Activated naive CD4-positive, alpha-beta T cell treated with anti-CD3 and anti-CD28 coated beads, Interleukin-2, amount 10 ng/mL, durations not matched to agents 7 days and 5 days (primary cell): ENCODE data around the gene RDM1.

Experiments
- CTCF ChIA-PET: fragments of 350-600 bp; sonication (Branson Sonifier 250); formaldehyde crosslinking; loops from one replicate; lab custom pipeline; 2021; ENCODE audit warnings: antibody characterized with exemption; lab: Charles Lee
- DNase-seq: peaks from one replicate; pipeline ENCODE4 v3.0.0-alpha.2; 2020
- H3K27ac Mint-ChIP-seq: one replicate; pipeline ENCODE4 v1.8.0; 2021; ENCODE audit warnings: mild to moderate bottlenecking, moderate library complexity, mixed read lengths
- H3K27me3 Mint-ChIP-seq: one replicate; pipeline ENCODE4 v1.8.0; 2021; ENCODE audit warnings: mild to moderate bottlenecking, mixed read lengths
- H3K36me3 Mint-ChIP-seq: one replicate; pipeline ENCODE4 v1.8.0; 2021; ENCODE audit warnings: mixed read lengths
- H3K4me1 Mint-ChIP-seq: one replicate; pipeline ENCODE4 v1.8.0; 2021; ENCODE audit warnings: mixed read lengths
- H3K4me3 Mint-ChIP-seq: one replicate; pipeline ENCODE4 v1.8.0; 2021; ENCODE audit warnings: mild to moderate bottlenecking, moderate library complexity, mixed read lengths
- H3K9me3 Mint-ChIP-seq: one replicate; pipeline ENCODE4 v1.8.0; 2021; ENCODE audit warnings: mixed read lengths

The RDM1 gene

DNA sequence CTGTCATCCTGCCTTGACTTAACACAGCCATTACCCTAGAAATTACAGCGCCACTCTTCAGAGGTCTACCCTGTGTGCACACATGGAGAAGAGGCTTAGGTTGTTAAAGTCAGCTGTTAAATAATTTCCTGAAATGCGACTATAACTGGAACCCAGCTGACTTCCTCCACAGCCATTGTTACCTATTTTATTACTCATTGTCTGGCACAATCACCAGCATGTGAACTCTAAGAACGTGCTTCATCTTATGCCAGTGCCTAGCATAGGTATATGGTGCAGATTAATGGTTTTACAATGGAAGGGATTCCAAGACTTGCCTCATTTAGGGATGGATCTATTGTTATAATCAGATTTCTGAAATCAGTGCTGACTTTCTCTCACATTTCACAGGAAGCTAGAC, 11.9 kb downstream of the RDM1 start:
- no peaks in the 10 kb centered on the region for H3K9me3 Mint-ChIP-seq
- no peaks in the 10 kb centered on the region for H3K27me3 Mint-ChIP-seq
- peaks cover 38% of the 10 kb centered on the region for H3K36me3 Mint-ChIP-seq
- H3K4me1 Mint-ChIP-seq = peaks cover 27% of the 10 kb centered on the region
- no peak overlapping the region for H3K27ac Mint-ChIP-seq
- CTCF ChIA-PET = interaction anchor here (0.8 to 1.0 kb wide), 2 partner anchors 27 to 57 kb away, joined by 3 read pairs; no protein-coding TSS in a partner anchor
- DNase-seq = no peak
- no peak overlapping the region for H3K4me3 Mint-ChIP-seq

DNA sequence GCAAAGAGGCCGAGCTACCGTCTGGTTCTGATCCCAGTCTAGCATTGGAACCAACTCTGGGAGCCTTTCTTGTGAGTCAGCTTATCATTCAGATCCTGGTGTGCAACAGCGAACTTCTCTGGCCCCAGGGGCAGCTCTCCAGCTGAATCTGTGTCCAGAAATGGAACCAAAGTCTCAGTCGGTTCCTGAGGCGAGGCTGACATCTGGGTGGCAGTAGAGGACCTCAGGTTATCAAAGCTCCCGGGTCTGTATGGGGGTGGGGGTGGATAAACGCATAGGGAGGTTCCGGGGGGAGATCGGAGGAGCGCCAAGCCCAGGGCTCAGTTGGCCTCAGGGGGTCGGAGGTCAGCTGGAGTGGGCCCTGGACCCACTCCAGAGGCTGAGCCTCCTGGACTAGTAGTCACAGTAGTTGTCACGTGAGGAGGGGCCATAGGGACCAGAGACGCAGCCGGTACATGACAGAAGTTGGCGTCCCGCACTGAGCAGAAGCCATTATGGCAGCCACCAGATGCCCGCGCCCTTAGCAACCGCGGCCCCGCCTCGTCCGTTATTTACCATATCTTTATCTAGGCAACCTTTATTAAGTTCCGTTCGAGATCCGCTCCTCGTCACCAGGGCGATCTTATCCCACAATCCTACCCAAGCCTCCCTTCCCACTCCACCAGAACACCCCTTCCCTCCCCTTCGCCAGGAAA, 12.9 kb downstream of the RDM1 start:
- CTCF ChIA-PET = no interaction called here
- no peaks in the 10 kb centered on the region for H3K27me3 Mint-ChIP-seq
- no peak overlapping the region for H3K27ac Mint-ChIP-seq
- H3K4me3 Mint-ChIP-seq = no peak overlapping the region
- peaks cover 26% of the 10 kb centered on the region for H3K4me1 Mint-ChIP-seq
- DNase-seq = no peak
- peaks cover 34% of the 10 kb centered on the region for H3K36me3 Mint-ChIP-seq
- H3K9me3 Mint-ChIP-seq = no peaks in the 10 kb centered on the region

DNA sequence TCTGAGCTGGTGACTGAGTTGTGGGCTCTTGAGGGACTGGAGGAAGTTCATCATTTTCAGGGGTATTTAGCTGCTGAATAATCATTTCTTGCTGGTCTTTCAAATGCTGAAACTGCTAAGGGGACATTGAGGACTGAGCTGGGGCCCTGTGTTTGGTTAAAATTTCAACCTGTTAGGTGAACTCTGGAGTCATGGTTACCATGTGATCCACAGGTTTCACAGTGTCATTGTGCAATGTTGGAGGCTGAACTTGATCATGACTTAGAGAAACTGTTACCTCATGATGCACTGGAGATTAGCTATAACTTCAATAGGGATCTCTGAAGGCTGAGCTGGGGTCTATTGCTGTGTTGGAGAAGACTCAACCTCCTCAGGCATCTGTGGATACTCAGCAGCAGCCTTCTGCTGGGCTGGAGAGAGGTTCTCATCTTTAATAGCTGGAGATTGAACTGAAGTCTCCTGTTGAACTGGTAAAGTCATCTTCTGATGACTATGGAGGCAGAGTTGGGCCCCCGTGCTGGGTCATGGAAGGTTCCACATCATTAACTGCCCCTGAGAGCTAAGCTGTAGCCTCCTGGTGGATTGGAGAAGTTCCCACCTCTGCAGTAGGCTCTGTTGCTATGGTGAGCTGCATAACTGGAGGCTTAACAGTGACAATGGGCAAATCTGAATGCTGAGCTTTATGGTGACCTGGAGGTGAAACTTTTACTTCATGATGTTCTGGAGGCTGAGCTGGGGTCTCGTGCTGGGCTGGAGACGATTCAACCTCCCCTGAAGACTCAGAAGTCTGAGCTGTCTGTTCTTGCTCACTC, 15.2 kb downstream of the RDM1 start:
- CTCF ChIA-PET = interaction anchor here (1.2 to 1.4 kb wide), 2 partner anchors 36 to 59 kb away, joined by 3 read pairs; partner anchors contain the start of gene CCL5
- Mint-ChIP-seq H3K4me1 (peaks cover 15% of the 10 kb centered on the region), H3K4me3 (no peak overlapping the region), H3K36me3 (peaks cover 24% of the 10 kb centered on the region), H3K9me3 (no peaks in the 10 kb centered on the region), H3K27me3 (no peaks in the 10 kb centered on the region), H3K27ac (no peak overlapping the region)
- no peak for DNase-seq

DNA sequence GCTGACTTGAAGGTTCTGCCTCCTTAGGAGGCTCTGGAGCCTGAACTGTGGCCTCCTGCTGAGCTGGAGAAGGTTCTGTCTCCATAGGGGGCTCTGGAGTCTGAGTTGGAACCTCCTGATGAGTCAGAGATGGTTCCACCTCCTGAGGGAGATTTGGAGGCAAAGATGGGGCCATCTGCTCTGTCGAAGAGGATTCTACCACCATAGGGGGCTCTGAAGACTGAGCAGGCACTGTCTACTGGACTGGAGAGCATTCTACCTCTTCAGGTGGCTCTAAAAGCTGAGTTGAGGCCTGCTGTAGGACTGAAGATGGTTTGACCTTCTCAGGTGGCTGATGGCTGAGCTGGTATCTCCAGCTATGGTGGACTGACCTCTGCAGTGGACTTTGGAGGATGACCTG, 16.2 kb downstream of the RDM1 start:
- no peak for DNase-seq
- Mint-ChIP-seq H3K27ac (no peak overlapping the region), H3K4me1 (peaks cover 6% of the 10 kb centered on the region), H3K9me3 (no peaks in the 10 kb centered on the region), H3K27me3 (no peaks in the 10 kb centered on the region), H3K4me3 (no peak overlapping the region), H3K36me3 (peaks cover 14% of the 10 kb centered on the region)
- CTCF ChIA-PET = interaction anchor here (1.4 kb wide), 1 partner anchor 35 kb away, joined by 3 read pairs; the partner anchor contains the start of gene CCL5

DNA sequence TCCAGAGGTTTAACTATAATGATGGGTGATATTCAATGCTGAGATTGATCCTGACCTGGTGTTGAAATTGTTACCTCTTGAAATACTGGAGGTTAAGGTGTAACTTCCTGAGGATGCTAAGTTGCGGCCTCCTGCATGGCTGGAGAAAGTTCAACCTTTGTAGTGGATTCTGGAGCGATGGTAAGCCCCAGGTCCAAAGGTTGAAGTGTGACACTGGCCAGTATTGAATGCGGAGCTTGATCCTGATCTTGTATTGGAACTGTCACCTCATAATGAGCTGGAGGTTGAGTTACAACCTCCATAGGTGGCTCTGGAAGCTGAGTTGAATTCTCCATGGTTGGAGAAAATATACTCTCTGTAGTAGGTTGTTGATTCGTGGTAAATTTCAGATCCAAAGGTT, 17.0 kb downstream of the RDM1 start:
- CTCF ChIA-PET = interaction anchor here (1.4 kb wide), 1 partner anchor 34 kb away, joined by 3 read pairs; the partner anchor contains the start of gene CCL5
- H3K4me3 Mint-ChIP-seq = no peak overlapping the region
- no peak overlapping the region for H3K27ac Mint-ChIP-seq
- peaks cover 13% of the 10 kb centered on the region for H3K36me3 Mint-ChIP-seq
- no peaks in the 10 kb centered on the region for H3K9me3 Mint-ChIP-seq
- no peak for DNase-seq
- no peaks in the 10 kb centered on the region for H3K27me3 Mint-ChIP-seq
- peaks cover 4% of the 10 kb centered on the region for H3K4me1 Mint-ChIP-seq

DNA sequence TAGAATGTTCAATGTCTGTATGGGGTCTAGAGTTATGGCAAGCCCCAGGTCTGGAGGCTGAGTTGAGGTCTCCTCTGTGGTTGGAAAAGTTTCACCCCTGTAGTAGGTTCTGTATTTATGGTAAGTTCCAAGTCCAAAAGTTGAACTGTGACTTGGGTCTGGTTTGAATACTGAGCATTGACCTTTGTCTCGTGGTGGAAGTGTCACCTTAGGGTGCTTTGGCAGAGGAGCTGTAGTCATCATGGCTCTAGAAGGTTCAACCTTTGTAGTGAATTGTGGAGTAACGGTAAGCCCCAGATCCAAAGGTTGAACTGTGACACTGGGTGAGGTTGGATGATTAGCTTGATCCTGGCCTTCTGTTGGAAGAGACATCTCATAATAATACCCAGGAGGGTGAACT, 17.6 kb downstream of the RDM1 start:
- Mint-ChIP-seq H3K27me3 (no peaks in the 10 kb centered on the region), H3K9me3 (no peaks in the 10 kb centered on the region), H3K4me1 (no peaks in the 10 kb centered on the region), H3K27ac (no peak overlapping the region), H3K36me3 (peaks cover 6% of the 10 kb centered on the region), H3K4me3 (no peak overlapping the region)
- CTCF ChIA-PET = interaction anchor here (0.8 kb wide), 1 partner anchor 11 kb away, joined by 3 read pairs; no protein-coding TSS in a partner anchor
- no peak for DNase-seq

DNA sequence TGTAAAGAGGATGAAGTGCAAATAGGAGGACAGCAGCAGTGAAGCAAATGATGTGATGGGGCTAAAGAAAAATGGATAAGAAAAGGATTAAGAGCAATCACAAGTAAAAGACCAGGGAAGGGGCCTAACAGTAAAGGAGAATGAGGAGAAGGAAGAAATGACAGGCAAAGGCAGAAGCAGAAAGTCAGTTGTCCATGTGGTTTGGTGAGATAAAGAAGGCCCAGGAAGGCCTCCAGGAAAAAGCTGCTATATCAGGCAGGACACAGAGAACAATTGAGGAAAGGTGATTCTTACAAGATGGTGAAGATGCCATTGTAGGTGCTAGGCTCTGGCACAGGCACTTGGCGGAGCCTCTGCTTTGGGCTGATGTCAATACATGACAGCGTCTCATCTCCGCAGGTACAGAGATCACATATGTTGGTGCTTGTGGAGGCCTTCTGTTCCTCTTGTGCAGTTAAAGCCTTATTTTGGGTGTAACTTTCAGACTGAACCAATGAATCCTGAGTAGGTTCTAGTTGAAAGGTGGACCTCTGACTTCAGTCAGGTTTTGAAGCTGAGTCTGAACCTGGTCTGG, 18.1 kb downstream of the RDM1 start:
- CTCF ChIA-PET = interaction anchor here (0.8 to 1.1 kb wide), 2 partner anchors 9 to 12 kb away, joined by 3 read pairs; no protein-coding TSS in a partner anchor
- H3K4me3 Mint-ChIP-seq = no peak overlapping the region
- no peak overlapping the region for H3K27ac Mint-ChIP-seq
- no peaks in the 10 kb centered on the region for H3K27me3 Mint-ChIP-seq
- DNase-seq = no peak
- no peaks in the 10 kb centered on the region for H3K9me3 Mint-ChIP-seq
- peaks cover 5% of the 10 kb centered on the region for H3K36me3 Mint-ChIP-seq
- H3K4me1 Mint-ChIP-seq = no peaks in the 10 kb centered on the region

DNA sequence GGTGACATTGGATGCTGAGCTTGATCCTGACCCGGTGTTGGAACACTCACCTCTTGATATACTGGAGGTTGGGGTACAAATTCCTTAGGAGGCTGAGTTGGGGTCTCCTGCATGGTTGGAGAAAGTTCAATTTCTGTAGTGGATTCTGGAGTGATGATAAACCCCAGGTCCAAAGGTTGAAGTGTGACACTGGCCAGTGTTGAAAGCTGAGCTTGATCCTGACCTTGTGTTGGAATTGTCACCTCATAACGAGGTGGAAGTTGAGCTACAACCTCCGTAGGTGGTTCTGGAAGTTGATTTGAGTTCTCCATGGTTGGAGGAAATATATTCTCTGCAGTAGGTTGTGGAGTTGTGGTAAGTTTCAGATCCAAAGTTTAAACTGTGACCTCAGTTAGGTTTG, 21.2 kb downstream of the RDM1 start:
- Mint-ChIP-seq H3K36me3 (no peaks in the 10 kb centered on the region), H3K9me3 (no peaks in the 10 kb centered on the region), H3K4me1 (no peaks in the 10 kb centered on the region), H3K27me3 (no peaks in the 10 kb centered on the region), H3K27ac (no peak overlapping the region), H3K4me3 (no peak overlapping the region)
- CTCF ChIA-PET = interaction anchor here (0.6 to 1.2 kb wide), 3 partner anchors 30 to 1304 kb away, joined by 3 read pairs; partner anchors contain the start of gene CCL5
- DNase-seq = no peak

DNA sequence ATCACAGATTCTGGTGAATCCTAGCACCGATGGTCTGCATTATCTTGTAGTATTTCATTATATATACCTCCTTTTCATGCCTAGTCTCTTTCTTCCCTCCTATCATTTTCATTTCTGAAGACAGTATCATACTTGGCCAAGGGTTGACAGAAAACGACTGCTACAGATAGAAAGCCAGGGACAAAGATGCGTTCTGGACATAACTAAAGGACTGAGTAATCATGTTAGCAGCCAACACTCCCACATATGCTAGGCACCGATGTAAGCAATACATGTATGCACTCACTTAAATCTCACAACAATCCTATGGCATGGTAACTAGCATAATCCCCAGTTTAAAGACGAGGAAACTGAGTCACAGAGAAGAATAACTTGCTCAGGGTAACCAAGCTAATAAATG, 22.9 kb downstream of the RDM1 start:
- no peaks in the 10 kb centered on the region for H3K4me1 Mint-ChIP-seq
- H3K27me3 Mint-ChIP-seq = no peaks in the 10 kb centered on the region
- no peak overlapping the region for H3K27ac Mint-ChIP-seq
- no peaks in the 10 kb centered on the region for H3K36me3 Mint-ChIP-seq
- no peak overlapping the region for H3K4me3 Mint-ChIP-seq
- CTCF ChIA-PET = no interaction called here
- no peak for DNase-seq
- H3K9me3 Mint-ChIP-seq = no peaks in the 10 kb centered on the region

DNA sequence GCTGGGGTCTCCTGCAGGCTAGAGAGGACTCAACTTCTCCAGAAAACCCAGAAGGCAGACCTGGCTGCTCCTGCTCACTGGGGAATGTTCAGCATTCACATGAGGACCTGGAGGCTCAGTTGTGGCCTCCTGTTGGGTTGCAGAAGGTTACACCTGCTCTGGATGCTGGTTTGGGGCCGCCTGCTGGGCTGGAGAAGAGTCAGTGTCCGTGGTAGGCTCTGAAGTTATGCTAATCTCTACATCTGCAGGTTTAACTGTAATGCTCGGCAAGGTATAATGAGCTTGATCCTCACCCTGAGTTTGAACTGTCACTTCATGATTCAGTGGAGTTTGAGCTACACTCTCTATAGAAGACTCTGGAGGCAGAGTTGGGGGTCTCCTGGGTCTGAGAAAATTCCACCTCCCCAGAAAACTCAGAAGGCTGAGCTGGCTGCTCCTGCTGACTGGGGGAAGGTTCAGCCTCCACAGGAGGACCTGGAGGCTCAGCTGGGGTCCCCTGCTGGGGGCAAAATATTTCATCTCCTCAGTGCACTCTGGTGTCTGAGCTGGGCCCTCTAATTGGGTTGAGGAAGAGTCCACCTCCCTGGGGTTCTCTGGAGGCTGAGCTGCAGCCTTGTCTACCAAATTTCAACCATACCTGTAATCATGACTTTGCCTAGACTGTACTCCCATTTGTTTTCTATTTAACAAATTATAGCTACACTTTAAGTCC, 23.5 kb downstream of the RDM1 start:
- Mint-ChIP-seq H3K9me3 (no peaks in the 10 kb centered on the region), H3K4me3 (no peak overlapping the region), H3K27me3 (no peaks in the 10 kb centered on the region), H3K36me3 (no peaks in the 10 kb centered on the region), H3K4me1 (no peaks in the 10 kb centered on the region), H3K27ac (no peak overlapping the region)
- no peak for DNase-seq
- CTCF ChIA-PET = no interaction called here

DNA sequence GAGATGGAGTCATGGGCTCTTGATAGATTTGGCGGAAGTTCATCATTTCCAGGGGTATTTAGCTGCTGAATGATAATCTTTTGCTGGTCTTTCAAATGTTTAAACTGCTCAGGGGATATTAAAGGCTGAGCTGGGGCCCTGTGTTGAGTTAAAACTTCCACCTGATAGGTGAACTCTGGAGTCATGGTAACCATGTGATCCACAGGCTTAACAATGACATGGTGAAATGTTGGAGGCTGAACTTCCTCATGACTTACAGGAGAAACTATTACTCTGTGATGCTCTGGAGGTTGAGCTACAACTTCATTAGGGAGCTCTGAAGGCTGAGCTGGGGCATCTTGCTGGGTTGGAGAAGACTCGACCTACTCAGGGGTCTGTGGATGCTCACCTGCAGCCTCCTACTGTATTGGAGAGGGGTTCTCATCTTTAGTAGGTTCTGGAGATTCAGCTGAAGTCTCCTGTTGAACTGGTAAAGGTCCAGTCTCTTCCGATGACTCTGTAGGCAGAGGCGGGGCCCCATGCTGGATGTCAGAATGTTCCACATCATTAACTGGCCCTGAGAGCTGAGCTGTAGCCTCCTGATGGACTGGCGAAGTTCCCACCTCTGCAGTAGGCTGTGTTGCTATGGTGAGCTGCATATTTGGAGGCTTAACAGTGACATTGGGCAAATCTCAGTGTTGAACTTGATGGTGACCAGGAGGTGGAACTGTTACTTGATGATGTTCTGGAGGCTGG, 24.2 kb downstream of the RDM1 start:
- H3K27me3 Mint-ChIP-seq = no peaks in the 10 kb centered on the region
- H3K4me3 Mint-ChIP-seq = no peak overlapping the region
- H3K4me1 Mint-ChIP-seq = no peaks in the 10 kb centered on the region
- H3K36me3 Mint-ChIP-seq = no peaks in the 10 kb centered on the region
- CTCF ChIA-PET = no interaction called here
- no peak overlapping the region for H3K27ac Mint-ChIP-seq
- no peaks in the 10 kb centered on the region for H3K9me3 Mint-ChIP-seq
- DNase-seq = no peak

DNA sequence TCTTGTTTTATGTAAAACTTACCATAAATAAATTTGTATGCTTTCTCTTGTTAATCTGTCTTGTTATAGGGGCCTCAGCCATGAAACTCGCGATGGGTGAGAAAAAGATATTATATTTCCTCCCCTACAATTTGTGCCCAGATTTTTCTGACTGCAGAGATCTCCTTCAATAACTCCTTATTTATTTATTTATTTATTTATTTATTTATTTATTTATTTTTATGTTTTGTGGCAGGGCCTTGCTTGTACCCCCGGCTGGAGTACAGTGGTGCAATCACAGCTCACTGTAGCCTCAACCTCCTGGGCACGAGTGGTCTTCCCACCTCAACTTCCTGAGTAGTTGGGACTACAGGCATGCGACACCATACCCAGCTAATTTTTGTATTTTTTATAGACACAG, 27.1 kb downstream of the RDM1 start:
- CTCF ChIA-PET = interaction anchor here (1.4 to 1.5 kb wide), 2 partner anchors 8 to 32 kb away, joined by 3 to 4 read pairs; no protein-coding TSS in a partner anchor
- no peaks in the 10 kb centered on the region for H3K36me3 Mint-ChIP-seq
- no peaks in the 10 kb centered on the region for H3K9me3 Mint-ChIP-seq
- H3K4me3 Mint-ChIP-seq = no peak overlapping the region
- peaks cover 22% of the 10 kb centered on the region for H3K4me1 Mint-ChIP-seq
- peaks cover 4% of the 10 kb centered on the region for H3K27me3 Mint-ChIP-seq
- no peak overlapping the region for H3K27ac Mint-ChIP-seq
- DNase-seq = no peak

DNA sequence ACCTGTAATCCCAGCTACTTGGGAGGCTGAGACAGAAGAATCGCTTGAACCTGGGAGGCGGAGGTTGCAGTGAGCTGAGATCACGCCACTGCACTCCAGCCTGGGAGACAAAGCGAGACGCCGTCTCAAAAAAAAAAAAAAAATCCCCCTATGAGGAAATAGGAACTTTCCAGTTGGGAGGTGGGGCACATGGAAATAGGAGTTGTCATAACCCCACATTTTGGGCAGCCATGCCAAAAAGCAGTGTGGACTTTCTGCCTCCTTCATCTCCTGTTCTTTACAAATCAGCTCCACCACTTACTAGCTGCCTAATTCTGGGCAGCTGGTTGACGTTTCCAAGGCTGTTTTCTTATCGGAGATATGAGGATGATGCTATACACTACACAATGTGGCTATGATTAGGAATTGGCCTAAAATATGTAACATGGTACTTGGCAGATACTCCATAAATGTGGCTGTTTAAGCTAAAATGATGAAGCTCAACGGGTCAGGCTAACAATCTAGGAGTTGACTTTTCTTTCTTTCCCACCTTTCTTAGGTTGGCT, 28.9 kb downstream of the RDM1 start:
- H3K36me3 Mint-ChIP-seq = no peaks in the 10 kb centered on the region

More for the DNA sequence above, 28.9 kb downstream of the RDM1 start:
- CTCF ChIA-PET = interaction anchor here (1.2 kb wide), 1 partner anchor 54 kb away, joined by 3 read pairs; no protein-coding TSS in a partner anchor
- Mint-ChIP-seq H3K27ac (no peak overlapping the region), H3K9me3 (no peaks in the 10 kb centered on the region), H3K27me3 (peaks cover 4% of the 10 kb centered on the region), H3K4me1 (peaks cover 30% of the 10 kb centered on the region), H3K4me3 (no peak overlapping the region)
- no peak for DNase-seq
